HG03175 (cell line): Measurements from ENCODE around the gene CD109.
"Not testable (repeated sequence)": the region's sequence is repeated elsewhere in the genome, so short reads cannot be mapped to it uniquely, and the experiment has no call there.

Experiments used
- ATAC-seq: cut with Tn5 transposase; IDR thresholded peaks from one replicate; pipeline ENCODE4 v1.9.1; 2021; ENCODE audit warnings: mild to moderate bottlenecking, moderate library complexity; ENCODE audit not compliant: unreplicated experiment

The CD109 gene

DNA sequence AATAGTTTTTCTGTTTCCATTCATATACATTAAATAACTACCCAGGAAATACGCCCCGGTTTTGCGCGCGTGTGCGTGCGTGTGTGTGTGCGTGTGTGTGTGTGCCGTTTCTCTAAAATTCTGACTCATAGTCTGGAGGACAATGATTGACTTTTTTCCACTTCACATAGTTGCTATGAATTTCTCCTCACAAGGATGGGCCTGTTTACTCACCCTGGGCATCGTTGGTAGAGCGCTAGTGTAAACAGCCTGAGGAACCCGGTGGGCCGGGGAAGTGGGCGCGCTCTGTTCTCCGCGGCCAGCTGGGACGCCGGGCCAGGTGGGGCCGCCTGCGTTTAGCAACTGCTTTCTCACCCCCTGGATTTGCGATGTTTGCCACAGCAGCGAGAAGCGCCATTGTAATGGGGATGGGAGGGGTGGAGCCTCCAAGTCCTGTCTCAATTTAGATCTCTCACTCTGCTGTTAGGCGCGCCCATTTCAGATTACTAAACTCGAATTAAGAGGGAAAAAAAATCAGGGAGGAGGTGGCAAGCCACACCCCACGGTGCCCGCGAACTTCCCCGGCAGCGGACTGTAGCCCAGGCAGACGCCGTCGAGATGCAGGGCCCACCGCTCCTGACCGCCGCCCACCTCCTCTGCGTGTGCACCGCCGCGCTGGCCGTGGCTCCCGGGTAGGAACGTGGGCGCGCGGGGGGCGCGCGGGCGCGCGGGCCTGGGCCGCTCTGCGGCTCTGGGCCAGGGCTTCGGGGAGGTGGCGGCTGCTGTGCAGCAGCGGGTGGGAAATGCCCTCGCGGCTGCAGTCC, at the start of gene CD109:
CD109 (plus strand) TSS at position 585 of the 803 bp plus-strand sequence; CDS start at position 598, 13 bp downstream.
- ATAC-seq = peak; percentile 71

- ATAC-seq = no peak
Measured at GRCh38 chr6:73648166-73648565, 47.8 kb upstream of the CD109 start.

DNA sequence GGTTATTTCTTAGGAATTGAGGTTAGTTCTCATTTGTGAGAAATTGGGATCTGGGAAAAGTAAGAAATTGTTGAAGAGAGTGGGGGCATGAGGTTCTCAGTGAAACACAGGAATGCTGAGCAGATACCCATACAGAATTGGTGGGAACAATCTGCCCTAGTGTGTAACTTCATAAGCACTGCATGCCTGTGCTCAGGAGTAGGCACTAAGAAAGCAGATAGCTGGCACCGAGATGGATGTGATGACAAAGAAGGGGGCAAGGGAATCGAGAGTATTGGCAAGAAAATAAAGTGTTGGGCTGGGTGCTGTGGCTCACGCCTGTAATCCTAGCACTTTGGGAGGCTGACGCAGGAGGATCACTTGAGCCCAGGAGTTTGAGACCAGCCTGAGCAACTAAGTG, 46.2 kb upstream of the CD109 start:
- ATAC-seq = no peak

DNA sequence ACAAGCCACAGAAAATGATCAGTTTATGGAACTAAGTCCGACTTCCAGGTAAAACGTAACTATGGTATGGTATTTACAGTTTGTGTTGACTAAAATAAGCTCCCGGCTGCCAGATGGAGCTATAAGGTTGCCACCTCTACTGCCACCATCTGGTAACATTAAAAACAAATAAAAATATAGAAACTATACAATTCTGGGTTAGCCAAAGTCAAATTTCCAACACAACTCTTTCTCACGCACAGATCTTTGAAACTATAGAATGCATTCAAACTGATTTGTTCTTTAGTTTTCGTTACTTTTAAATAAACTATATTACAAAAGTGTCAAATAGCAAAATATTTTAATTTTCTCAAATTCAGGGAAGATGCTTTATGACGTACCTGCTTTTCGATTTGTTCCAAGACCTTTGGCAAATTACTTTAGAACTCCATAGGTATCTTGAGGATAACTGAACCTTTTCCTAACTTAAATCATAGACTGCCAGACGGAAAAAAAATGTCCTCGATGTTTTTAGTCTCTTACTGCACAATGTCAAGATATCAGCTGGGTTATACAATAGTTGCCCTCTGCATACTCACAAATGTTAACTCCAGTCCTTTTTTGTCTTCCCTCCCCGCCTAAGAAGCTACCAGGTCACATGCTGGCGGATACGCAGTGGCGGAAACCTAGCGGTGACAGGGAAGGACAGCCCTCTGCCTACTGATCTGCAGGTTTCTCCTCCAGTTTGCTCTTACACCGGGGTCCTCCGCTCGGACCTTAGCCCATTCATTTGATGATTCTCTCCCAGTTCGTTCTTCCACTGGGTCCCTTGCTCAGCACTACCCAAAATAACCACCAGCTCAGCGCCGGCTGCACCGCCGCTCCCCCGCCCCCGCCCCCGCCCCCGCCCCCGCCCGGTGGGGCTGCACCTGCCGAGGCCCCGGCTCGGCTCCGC, 43.1 kb upstream of the CD109 start:
- peak; percentile 45 for ATAC-seq

DNA sequence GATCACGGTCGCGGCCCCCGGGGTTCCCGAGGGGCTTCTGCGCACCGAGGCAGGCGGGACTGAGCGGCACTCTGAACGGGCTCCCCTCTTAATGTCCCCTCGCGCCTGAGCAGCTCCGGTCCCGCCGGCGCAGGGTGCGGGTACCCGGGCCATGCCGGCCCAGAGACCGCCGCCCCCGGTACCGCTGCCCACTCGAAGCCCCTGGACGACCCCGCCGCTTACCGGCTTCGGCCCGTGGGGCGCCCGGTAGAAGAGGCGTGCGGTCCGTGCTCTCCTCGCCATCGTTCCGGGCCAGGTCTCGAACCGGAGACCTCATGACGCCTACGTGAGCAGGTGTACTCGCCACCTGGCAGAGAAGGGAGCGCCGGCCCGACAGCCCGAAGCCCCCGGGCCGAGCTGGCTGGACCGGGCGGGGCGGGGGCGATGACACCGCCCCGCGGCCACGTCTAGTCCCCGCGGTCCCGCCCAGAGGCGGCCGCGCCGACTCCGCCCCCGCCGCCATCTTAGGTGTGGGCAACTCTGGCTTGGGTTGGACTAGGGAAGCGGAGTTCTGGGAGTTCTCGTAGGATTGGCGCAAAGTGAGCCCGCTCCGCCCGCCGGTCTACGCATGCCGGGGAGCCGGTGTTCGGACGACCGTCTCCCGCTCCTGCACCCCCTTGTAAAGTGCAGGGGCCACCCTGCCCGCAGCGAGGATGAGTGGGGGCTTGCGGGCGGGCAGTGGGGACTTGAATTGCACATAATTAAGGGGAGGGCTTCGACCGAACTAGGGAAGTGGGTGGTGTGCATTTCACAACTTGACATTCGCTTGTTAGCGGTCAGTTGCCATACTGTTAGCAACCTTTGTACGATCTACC, 42.2 kb upstream of the CD109 start, which contains the start of gene SLC17A5:
SLC17A5 (minus strand) TSS at position 422 of the 854 bp plus-strand sequence; CDS start at position 316, 106 bp downstream.
- peak; percentile 87 for ATAC-seq

GRCh38 chr6:73655341-73655917, 40.6 kb upstream of the CD109 start:
- no peak for ATAC-seq

GRCh38 chr6:73656531-73657145, 39.4 kb upstream of the CD109 start:
- no peak for ATAC-seq

DNA sequence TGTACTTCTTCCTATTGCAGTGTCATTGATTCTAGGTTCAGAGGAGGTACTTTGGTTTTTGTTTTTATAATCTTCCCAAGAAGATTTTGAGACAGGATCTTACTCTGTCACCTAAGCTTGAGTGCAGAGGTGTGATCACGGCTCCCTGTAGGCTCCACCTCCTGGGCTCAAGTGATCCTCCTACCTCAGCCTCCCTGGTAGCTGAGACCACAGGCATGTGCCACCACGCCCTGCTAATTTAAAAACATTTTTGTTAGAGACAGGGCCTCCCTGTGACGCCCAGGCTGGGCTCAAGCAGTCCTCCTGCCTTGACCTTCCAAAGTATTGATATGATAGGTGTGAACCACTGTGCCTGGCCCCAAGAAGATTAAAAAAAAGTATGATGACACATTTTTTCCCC, 38.8 kb upstream of the CD109 start:
- no peak for ATAC-seq

DNA sequence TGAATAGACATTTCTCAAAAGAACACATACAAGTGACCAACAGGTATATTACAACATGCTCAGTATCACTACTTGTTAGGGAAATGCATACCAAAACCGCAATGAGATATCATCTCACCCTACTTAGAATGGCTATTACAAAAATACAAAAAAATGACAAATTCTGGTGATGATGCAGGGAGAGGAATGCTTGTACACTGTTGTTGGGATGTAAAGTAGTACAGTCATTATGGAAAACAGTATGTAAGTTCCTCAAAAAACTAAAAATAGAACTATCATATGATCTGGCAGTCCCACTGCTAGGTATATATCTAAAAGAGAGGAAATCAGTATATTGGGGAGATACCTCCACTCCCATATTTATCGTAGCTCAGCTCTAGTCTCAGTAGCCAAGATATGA, 31.3 kb upstream of the CD109 start:
- ATAC-seq = no peak

DNA sequence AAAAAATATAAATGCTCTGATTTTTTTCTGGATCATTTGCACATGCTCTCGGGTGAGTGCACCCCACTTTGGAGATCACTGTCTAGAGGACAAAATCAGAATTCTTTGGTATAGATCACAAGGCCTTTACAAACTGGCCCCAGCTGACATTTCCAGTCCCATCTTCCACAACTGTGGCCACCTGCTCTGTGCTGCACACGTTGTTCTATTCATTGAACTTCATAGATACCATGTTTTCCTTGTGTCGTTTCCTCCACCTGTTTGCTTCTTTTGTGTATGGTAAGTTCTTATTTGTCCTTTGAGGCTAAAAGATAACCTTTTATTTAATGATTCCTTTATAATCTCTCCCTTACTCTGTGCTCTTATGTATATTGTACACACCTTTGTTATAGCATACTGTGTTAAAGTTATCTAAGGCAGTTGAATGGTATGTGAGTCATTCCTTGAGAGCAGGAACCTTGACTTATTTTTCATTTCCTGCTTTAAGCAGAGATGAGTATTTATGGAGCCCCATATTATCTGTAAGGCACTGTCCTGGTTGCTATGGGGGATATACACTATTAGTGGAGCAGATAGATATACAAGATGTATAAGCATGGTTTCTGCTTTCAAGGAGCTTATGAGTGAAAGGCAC, 30.2 kb upstream of the CD109 start:
- peak; percentile 88 for ATAC-seq

DNA sequence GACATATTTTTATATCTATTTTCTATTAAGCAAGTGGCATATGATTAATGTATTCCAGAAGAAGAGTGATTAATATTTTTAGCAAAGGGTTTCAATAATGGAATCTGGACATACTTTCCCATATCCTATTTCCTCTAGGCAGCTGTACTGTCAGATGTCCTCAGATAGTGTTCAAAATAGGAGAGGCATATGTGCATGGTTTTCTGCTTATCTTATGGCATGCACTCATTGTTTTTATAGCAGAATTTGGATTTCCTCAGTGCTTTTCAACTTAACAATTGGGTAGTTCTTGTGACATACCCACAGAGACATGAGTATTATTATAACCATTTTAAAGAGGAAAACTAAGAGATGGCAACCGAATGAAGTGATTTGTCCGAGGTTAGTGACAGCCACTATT, 29.6 kb upstream of the CD109 start:
- no peak for ATAC-seq

DNA sequence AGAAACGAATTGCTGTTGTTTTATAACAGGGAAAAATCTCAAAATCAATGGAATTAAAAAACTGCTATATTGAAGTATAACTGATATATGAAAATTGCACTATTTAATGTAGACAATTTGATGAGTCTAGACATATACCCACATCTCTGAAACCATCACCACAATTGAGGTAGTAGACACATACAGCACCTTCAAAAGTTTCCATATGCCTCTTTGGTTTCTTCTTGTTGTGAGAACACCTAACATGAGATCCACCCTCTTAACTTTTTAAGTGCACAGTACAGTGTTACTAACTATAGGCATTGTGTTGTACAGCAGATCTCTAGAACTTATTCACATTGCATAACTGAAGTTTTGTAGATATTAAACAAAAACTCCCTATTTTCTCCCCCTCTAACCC, 28.2 kb upstream of the CD109 start:
- no peak for ATAC-seq

GRCh38 chr6:73669005-73669404, 27.0 kb upstream of the CD109 start:
- no peak for ATAC-seq

GRCh38 chr6:73671911-73672685, 23.9 kb upstream of the CD109 start:
- no peak for ATAC-seq

- peak; percentile 95 for ATAC-seq
Measured at GRCh38 chr6:73675466-73676098, 20.4 kb upstream of the CD109 start.

- no peak for ATAC-seq
Measured at GRCh38 chr6:73679009-73679408, 17.0 kb upstream of the CD109 start.

- not testable (repeated sequence) for ATAC-seq
Measured at GRCh38 chr6:73679846-73680245, 16.2 kb upstream of the CD109 start.

- no peak for ATAC-seq
Measured at GRCh38 chr6:73680289-73680918, 15.6 kb upstream of the CD109 start.
